OCI-LY1 (cell line): Measurements from ENCODE around the gene WNT6.

Experiments
- H2AFZ ChIP-seq: fragments of 200-600 bp; sonication (generic), shearing (Covaris generic); 2 replicates; pipeline ENCODE4 v1.6.0; 2014; ENCODE audit warnings: antibody characterized with exemption, mild to moderate bottlenecking, low read length
- H3F3A ChIP-seq: fragments of 200-600 bp; sonication (generic), shearing (Covaris generic); 2 replicates; pipeline ENCODE4 v1.6.0; 2014; ENCODE audit warnings: mild to moderate bottlenecking, antibody characterized with exemption, low read length, moderate library complexity; ENCODE audit not compliant: insufficient read depth
- H3K27ac ChIP-seq: fragments of 200-600 bp; sonication (generic); 2 replicates; pipeline ENCODE4 v1.5.1; 2014; ENCODE audit warnings: low read length, mixed run types, mild to moderate bottlenecking, low read depth; ENCODE audit not compliant: poor library complexity, severe bottlenecking
- H3K27me3 ChIP-seq: fragments of 200-600 bp; sonication (generic); 2 replicates; pipeline ENCODE4 v1.6.0; 2014; ENCODE audit warnings: antibody characterized with exemption, mild to moderate bottlenecking, low read length, moderate library complexity; ENCODE audit not compliant: insufficient read depth
- H3K36me3 ChIP-seq: fragments of 200-600 bp; sonication (generic); 2 replicates; pipeline ENCODE4 v1.6.1; 2014; ENCODE audit warnings: mild to moderate bottlenecking, antibody characterized with exemption, low read length, moderate library complexity, mixed read lengths; ENCODE audit not compliant: insufficient read depth
- H3K4me1 ChIP-seq: fragments of 200-600 bp; sonication (generic); 2 replicates; pipeline ENCODE4 v1.5.1; 2014; ENCODE audit warnings: mild to moderate bottlenecking, low read length, moderate library complexity; ENCODE audit not compliant: insufficient read depth, severe bottlenecking
- H3K4me2 ChIP-seq: fragments of 200-600 bp; sonication (generic), shearing (Covaris generic); 2 replicates; pipeline ENCODE4 v1.6.1; 2014; ENCODE audit warnings: low read length
- H3K4me3 ChIP-seq: fragments of 200-600 bp; sonication (generic); 2 replicates; pipeline ENCODE4 v1.5.1; 2014; ENCODE audit warnings: low read length, low read depth, mild to moderate bottlenecking, mixed read lengths; ENCODE audit not compliant: poor library complexity, severe bottlenecking
- H3K79me2 ChIP-seq: fragments of 200-600 bp; shearing (Covaris generic); 2 replicates; pipeline ENCODE4 v1.6.1; 2016; ENCODE audit warnings: mixed run types, low read length, mixed read lengths; ENCODE audit not compliant: insufficient read depth
- H3K9ac ChIP-seq: fragments of 200-600 bp; sonication (generic), shearing (Covaris generic); 2 replicates; pipeline ENCODE4 v1.6.1; 2014; ENCODE audit warnings: mild to moderate bottlenecking, low read length, mixed read lengths
- H3K9me2 ChIP-seq: fragments of 200-600 bp; sonication (generic), shearing (Covaris generic); 2 replicates; pipeline ENCODE4 v1.6.1; 2014; ENCODE audit warnings: low read depth, mild to moderate bottlenecking, low read length, mixed read lengths
- H3K9me3 ChIP-seq: fragments of 200-600 bp; shearing (Covaris generic); 2 replicates; pipeline ENCODE4 v1.6.1; 2014; ENCODE audit warnings: low read length, mixed read lengths
- H4K20me1 ChIP-seq: fragments of 200-600 bp; sonication (generic), shearing (Covaris generic); 2 replicates; pipeline ENCODE4 v1.6.0; 2016; ENCODE audit warnings: mild to moderate bottlenecking, low read length; ENCODE audit not compliant: insufficient read depth
- CTCF ChIP-seq: fragments of 200-600 bp; sonication (generic), shearing (Covaris generic); IDR thresholded peaks from 2 replicates; pipeline ENCODE4 v1.5.1; 2017; ENCODE audit warnings: mild to moderate bottlenecking, antibody characterized with exemption, low read length, moderate library complexity, mixed read lengths
- EZH2 ChIP-seq: fragments of 200-600 bp; sonication (generic), shearing (Covaris generic); IDR thresholded peaks from 2 replicates; pipeline ENCODE4 v1.8.0; 2017; ENCODE audit warnings: borderline replicate concordance, mixed run types, mild to moderate bottlenecking, antibody characterized with exemption, low read length, moderate library complexity, mixed read lengths

Gene WNT6

GRCh38 chr2:218812096-218812815 is 47.3 kb upstream of the WNT6 start:
- Histone ChIP-seq H3K27ac (no peak overlapping the region), H3K9me3 (no peaks in the 10 kb centered on the region), H3K27me3 (0 out of 2 replicates have a peak, but pooled peaks cover 13% of the 10 kb centered on the region), H3K9me2 (no peaks in the 10 kb centered on the region), H3K4me3 (no peak overlapping the region), H3F3A (no peaks in the 10 kb centered on the region), H2AFZ (no peak overlapping the region), H4K20me1 (no peaks in the 10 kb centered on the region), H3K79me2 (no peaks in the 10 kb centered on the region), H3K36me3 (no peaks in the 10 kb centered on the region), H3K4me1 (no peaks in the 10 kb centered on the region), H3K9ac (no peak overlapping the region), H3K4me2 (no peak overlapping the region)
- TF ChIP-seq CTCF = no peak
- TF ChIP-seq EZH2 = no peak

- H3K9me3 ChIP-seq = no peaks in the 10 kb centered on the region
- no peak overlapping the region for H2AFZ ChIP-seq
- no peaks in the 10 kb centered on the region for H4K20me1 ChIP-seq
- no peak overlapping the region for H3K27ac ChIP-seq
- no peaks in the 10 kb centered on the region for H3K4me1 ChIP-seq
- no peaks in the 10 kb centered on the region for H3K36me3 ChIP-seq
- no peak overlapping the region for H3K4me2 ChIP-seq
- H3K27me3 ChIP-seq = 0 out of 2 replicates have a peak, but pooled peaks cover 13% of the 10 kb centered on the region
- no peak overlapping the region for H3K9ac ChIP-seq
- no peaks in the 10 kb centered on the region for H3K79me2 ChIP-seq
- TF ChIP-seq CTCF = no peak
- TF ChIP-seq EZH2 = no peak
- H3K9me2 ChIP-seq = no peaks in the 10 kb centered on the region
- H3F3A ChIP-seq = no peaks in the 10 kb centered on the region
- no peak overlapping the region for H3K4me3 ChIP-seq
Measured at GRCh38 chr2:218812861-218813260, 46.7 kb upstream of the WNT6 start.

GRCh38 chr2:218813771-218814460 is 45.7 kb upstream of the WNT6 start:
- Histone ChIP-seq H3K4me3 (no peak overlapping the region), H3K9me3 (no peaks in the 10 kb centered on the region), H3K36me3 (no peaks in the 10 kb centered on the region), H3K4me2 (no peak overlapping the region), H3K27ac (no peak overlapping the region), H3K27me3 (0 out of 2 replicates have a peak, but pooled peaks cover 7% of the 10 kb centered on the region), H3F3A (no peaks in the 10 kb centered on the region), H3K4me1 (no peaks in the 10 kb centered on the region), H3K9me2 (no peaks in the 10 kb centered on the region), H3K9ac (no peak overlapping the region), H4K20me1 (no peaks in the 10 kb centered on the region), H2AFZ (no peak overlapping the region), H3K79me2 (no peaks in the 10 kb centered on the region)
- TF ChIP-seq EZH2 (no peak), CTCF (no peak)
